Calu3 (cell line): ENCODE measurements around the gene OMP. TPM values are rescaled to one million over a fixed set of nuclear protein-coding genes. Genes with fewer than 3 reads are reported as not detected.
A peak's percentile ranks its signal among the peaks of the same experiment; 100 is the strongest.

Source experiments
- BruUV-seq: library from RNA; stranded (reverse); fragments of 400-500 nt; replicated peaks from 2 replicates; lab custom pipeline; 2021; lab: Mats Ljungman, UMichigan
- CTCF ChIA-PET: fragments of 300-600 bp; sonication (Branson Sonifier 250); formaldehyde crosslinking; loops from one replicate; lab custom pipeline; 2022; ENCODE audit warnings: antibody characterized with exemption; lab: Charles Lee
- DNase-seq: peaks from one replicate; pipeline ENCODE4 v3.0.0; 2022
- H3K27ac Mint-ChIP-seq: one replicate; pipeline ENCODE4 v1.8.0; 2022; ENCODE audit warnings: mixed read lengths; ENCODE audit not compliant: unreplicated experiment
- H3K27me3 Mint-ChIP-seq: one replicate; pipeline ENCODE4 v1.8.0; 2022; ENCODE audit warnings: mixed read lengths; ENCODE audit not compliant: unreplicated experiment
- H3K36me3 Mint-ChIP-seq: one replicate; pipeline ENCODE4 v1.8.0; 2022; ENCODE audit warnings: mild to moderate bottlenecking, moderate library complexity, mixed read lengths; ENCODE audit not compliant: insufficient read depth, unreplicated experiment
- H3K4me1 Mint-ChIP-seq: one replicate; pipeline ENCODE4 v1.8.0; 2022; ENCODE audit warnings: mild to moderate bottlenecking, low read depth, mixed read lengths; ENCODE audit not compliant: unreplicated experiment
- H3K4me3 Mint-ChIP-seq: one replicate; pipeline ENCODE4 v1.8.0; 2022; ENCODE audit warnings: mild to moderate bottlenecking, low read depth, moderate library complexity, mixed read lengths; ENCODE audit not compliant: unreplicated experiment
- H3K9me3 Mint-ChIP-seq: one replicate; pipeline ENCODE4 v1.8.0; 2022; ENCODE audit warnings: low read depth, mixed read lengths; ENCODE audit not compliant: unreplicated experiment
- intact Hi-C: fragments of 100-400 bp; cut with micrococcal nuclease; formaldehyde crosslinking; loops from one replicate; pipeline ENCODE4 v1.10.0; 2022; ENCODE audit not compliant: unreplicated experiment
- total RNA-seq: library from RNA; stranded (reverse); gene quantifications from 2 replicates; pipeline ENCODE4 v1.2.3, GENCODE V29; 2022
- TF ChIP-seq, protein P1 (sequence below): fragments of 200-600 bp; IDR thresholded peaks from one replicate; pipeline ENCODE4 v1.8.0; 2022; ENCODE audit warnings: antibody characterized with exemption; ENCODE audit not compliant: unreplicated experiment

The OMP gene
- total RNA-seq, 1 experiment from 2014 or later, result 1.1 TPM

DNA sequence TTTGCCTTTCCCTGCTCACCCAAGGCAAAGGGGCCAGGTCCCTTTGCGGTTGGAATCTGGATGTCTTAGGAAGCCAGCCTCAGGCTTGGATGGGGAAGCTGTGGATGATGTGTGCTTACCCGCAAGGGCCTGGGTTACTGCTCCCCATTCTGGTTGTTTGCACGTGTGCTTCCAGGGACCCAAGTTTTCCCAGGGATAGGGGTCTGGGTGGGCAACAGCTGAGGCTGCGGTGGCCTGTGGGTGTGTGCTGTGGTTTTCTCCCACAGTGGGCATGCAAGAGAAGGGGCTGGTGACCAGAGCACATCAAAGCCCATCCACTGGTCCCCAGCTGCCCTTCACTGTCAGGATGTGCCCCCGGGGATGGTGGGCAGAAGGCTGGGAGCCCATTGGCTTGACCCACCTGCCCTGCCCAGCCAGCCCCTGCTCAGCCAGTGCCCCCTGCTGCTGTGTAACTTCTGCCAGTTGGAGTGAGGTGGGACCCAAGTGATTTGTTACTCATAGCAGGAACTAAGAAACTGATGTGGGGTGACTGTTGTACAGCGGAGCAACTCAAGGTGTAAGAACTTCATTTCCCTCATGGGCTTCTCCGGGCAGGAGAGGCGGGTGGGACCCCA, 32.6 kb upstream of the OMP start:
- Mint-ChIP-seq H3K36me3 (peaks cover 35% of the 10 kb centered on the region), H3K27ac (no peak overlapping the region), H3K4me3 (no peak overlapping the region), H3K4me1 (peaks cover 67% of the 10 kb centered on the region), H3K27me3 (no peaks in the 10 kb centered on the region), H3K9me3 (no peaks in the 10 kb centered on the region)
- intact Hi-C loops, result no loop called here
- BruUV-seq, result no TSS peak
- TF ChIP-seq, protein P1, sequence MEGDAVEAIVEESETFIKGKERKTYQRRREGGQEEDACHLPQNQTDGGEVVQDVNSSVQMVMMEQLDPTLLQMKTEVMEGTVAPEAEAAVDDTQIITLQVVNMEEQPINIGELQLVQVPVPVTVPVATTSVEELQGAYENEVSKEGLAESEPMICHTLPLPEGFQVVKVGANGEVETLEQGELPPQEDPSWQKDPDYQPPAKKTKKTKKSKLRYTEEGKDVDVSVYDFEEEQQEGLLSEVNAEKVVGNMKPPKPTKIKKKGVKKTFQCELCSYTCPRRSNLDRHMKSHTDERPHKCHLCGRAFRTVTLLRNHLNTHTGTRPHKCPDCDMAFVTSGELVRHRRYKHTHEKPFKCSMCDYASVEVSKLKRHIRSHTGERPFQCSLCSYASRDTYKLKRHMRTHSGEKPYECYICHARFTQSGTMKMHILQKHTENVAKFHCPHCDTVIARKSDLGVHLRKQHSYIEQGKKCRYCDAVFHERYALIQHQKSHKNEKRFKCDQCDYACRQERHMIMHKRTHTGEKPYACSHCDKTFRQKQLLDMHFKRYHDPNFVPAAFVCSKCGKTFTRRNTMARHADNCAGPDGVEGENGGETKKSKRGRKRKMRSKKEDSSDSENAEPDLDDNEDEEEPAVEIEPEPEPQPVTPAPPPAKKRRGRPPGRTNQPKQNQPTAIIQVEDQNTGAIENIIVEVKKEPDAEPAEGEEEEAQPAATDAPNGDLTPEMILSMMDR, result no peak
- CTCF ChIA-PET, result interaction anchor here (0.6 kb wide), 2 partner anchors 13 to 23 kb away, joined by 3 to 6 read pairs; no protein-coding TSS in a partner anchor
- DNase-seq, result no peak

GRCh38 chr11:77071077-77071476, 31.6 kb upstream of the OMP start:
- H3K9me3 Mint-ChIP-seq, result no peaks in the 10 kb centered on the region
- CTCF ChIA-PET, result no interaction called here
- H3K27ac Mint-ChIP-seq, result no peak overlapping the region
- no peak overlapping the region for H3K4me3 Mint-ChIP-seq
- H3K4me1 Mint-ChIP-seq, result peaks cover 68% of the 10 kb centered on the region
- peaks cover 32% of the 10 kb centered on the region for H3K36me3 Mint-ChIP-seq
- TF ChIP-seq, protein P1, result no peak
- H3K27me3 Mint-ChIP-seq, result no peaks in the 10 kb centered on the region
- intact Hi-C loops, result no loop called here
- no peak for DNase-seq
- no TSS peak for BruUV-seq

GRCh38 chr11:77071671-77072605, 30.7 kb upstream of the OMP start:
- Mint-ChIP-seq H3K9me3 (no peaks in the 10 kb centered on the region), H3K4me1 (peaks cover 75% of the 10 kb centered on the region), H3K4me3 (no peak overlapping the region), H3K36me3 (peaks cover 23% of the 10 kb centered on the region), H3K27ac (peak overlapping the region; percentile 16), H3K27me3 (no peaks in the 10 kb centered on the region)
- TF ChIP-seq, protein P1, result no peak
- CTCF ChIA-PET, result no interaction called here
- intact Hi-C loops, result no loop called here
- DNase-seq, result no peak
- BruUV-seq, result no TSS peak

GRCh38 chr11:77072851-77073327, 29.8 kb upstream of the OMP start:
- Mint-ChIP-seq H3K36me3 (peaks cover 14% of the 10 kb centered on the region), H3K27me3 (no peaks in the 10 kb centered on the region), H3K4me3 (peak overlapping the region; percentile 49), H3K27ac (peak overlapping the region; percentile 79), H3K4me1 (peaks cover 68% of the 10 kb centered on the region), H3K9me3 (no peaks in the 10 kb centered on the region)
- TF ChIP-seq, protein P1, result no peak
- CTCF ChIA-PET, result interaction anchor here (1.2 to 2.0 kb wide), 8 partner anchors 10 to 153 kb away, joined by 3 to 15 read pairs (median 7); no protein-coding TSS in a partner anchor
- intact Hi-C loops, result no loop called here
- BruUV-seq, result no TSS peak
- no peak for DNase-seq
